DOHH2 (cell line): ENCODE measurements around the gene ZMYM2.

Source experiments
- H3F3A ChIP-seq: fragments of 200-600 bp; sonication (generic), shearing (Covaris generic); 2 replicates; pipeline ENCODE4 v1.6.0; 2016; ENCODE audit warnings: antibody characterized with exemption, mild to moderate bottlenecking; ENCODE audit not compliant: control insufficient read depth, insufficient read depth
- H3K27ac ChIP-seq: fragments of 200-600 bp; sonication (generic); 2 replicates; pipeline ENCODE4 v1.5.1; 2014; ENCODE audit warnings: low read depth, mild to moderate bottlenecking, low read length, moderate library complexity
- H3K27me3 ChIP-seq: fragments of 200-600 bp; sonication (generic); 2 replicates; pipeline ENCODE4 v1.6.1; 2014; ENCODE audit warnings: mild to moderate bottlenecking, low read length, mixed read lengths; ENCODE audit not compliant: control insufficient read depth
- H3K36me3 ChIP-seq: fragments of 200-600 bp; sonication (generic); 2 replicates; pipeline ENCODE4 v1.6.1; 2014; ENCODE audit warnings: mild to moderate bottlenecking, low read length, moderate library complexity, mixed read lengths; ENCODE audit not compliant: control insufficient read depth
- H3K4me1 ChIP-seq: fragments of 200-600 bp; sonication (generic); 2 replicates; pipeline ENCODE4 v1.6.1; 2014; ENCODE audit warnings: mild to moderate bottlenecking, low read length, mixed read lengths; ENCODE audit not compliant: control insufficient read depth
- H3K4me2 ChIP-seq: fragments of 200-600 bp; sonication (generic); 2 replicates; pipeline ENCODE4 v1.6.0; 2014; ENCODE audit warnings: mild to moderate bottlenecking, low read length, moderate library complexity
- H3K4me3 ChIP-seq: fragments of 200-600 bp; sonication (generic); 2 replicates; pipeline ENCODE4 v1.5.1; 2014; ENCODE audit warnings: mild to moderate bottlenecking, low read length, mixed read lengths
- H3K79me2 ChIP-seq: fragments of 200-600 bp; sonication (generic); 2 replicates; pipeline ENCODE4 v1.6.1; 2014; ENCODE audit warnings: mild to moderate bottlenecking, low read length, mixed read lengths; ENCODE audit not compliant: control insufficient read depth
- H3K9me2 ChIP-seq: fragments of 200-600 bp; sonication (generic); replicated peaks from 2 replicates; pipeline ENCODE4 v1.6.1; 2014; ENCODE audit warnings: mild to moderate bottlenecking, low read length, mixed read lengths; ENCODE audit not compliant: control insufficient read depth
- H3K9me3 ChIP-seq: fragments of 200-600 bp; sonication (generic); 2 replicates; pipeline ENCODE4 v1.6.1; 2014; ENCODE audit warnings: antibody characterized with exemption, low read length, mixed read lengths; ENCODE audit not compliant: control insufficient read depth, insufficient read depth
- H4K20me1 ChIP-seq: fragments of 200-600 bp; sonication (generic); 2 replicates; pipeline ENCODE4 v1.6.0; 2014; ENCODE audit warnings: low read depth, mild to moderate bottlenecking, antibody characterized with exemption, low read length, moderate library complexity; ENCODE audit not compliant: control insufficient read depth, insufficient read depth
- CTCF ChIP-seq: fragments of 200-600 bp; sonication (generic); IDR thresholded peaks from one replicate; pipeline ENCODE4 v1.5.1; 2014; ENCODE audit warnings: antibody characterized with exemption, mild to moderate bottlenecking, low read depth, low read length; ENCODE audit not compliant: poor library complexity, severe bottlenecking
- EZH2phosphoT487 ChIP-seq: fragments of 200-600 bp; sonication (generic); IDR thresholded peaks from 2 replicates; pipeline ENCODE4 v1.6.1; 2017; ENCODE audit warnings: borderline replicate concordance, mild to moderate bottlenecking, antibody characterized with exemption, low read length, moderate library complexity, mixed read lengths

Gene ZMYM2

DNA sequence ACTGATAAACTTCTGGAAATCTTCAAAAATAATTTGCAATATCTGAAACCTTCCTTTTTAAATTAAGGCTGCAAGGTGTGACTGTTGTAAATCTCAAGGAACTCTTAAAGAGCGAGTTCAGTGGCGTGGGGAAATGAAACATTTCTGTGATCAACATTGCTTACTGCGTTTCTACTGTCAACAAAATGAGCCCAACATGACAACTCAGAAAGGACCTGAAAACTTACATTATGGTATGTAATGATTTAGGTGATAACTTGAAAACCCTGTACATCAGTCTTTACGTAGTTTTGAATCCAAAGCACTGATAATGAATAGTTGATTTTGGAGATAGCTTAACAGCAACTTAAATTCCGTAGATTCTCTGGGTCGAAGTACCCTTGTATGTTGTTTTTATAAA, 92.8 kb downstream of the ZMYM2 start:
- Histone ChIP-seq H4K20me1 (no peaks in the 10 kb centered on the region), H3K79me2 (no peaks in the 10 kb centered on the region), H3K36me3 (peaks cover 20% of the 10 kb centered on the region; the same call in 1 of the 2 replicates), H3K4me3 (no peak overlapping the region), H3K4me1 (no peaks in the 10 kb centered on the region), H3K27ac (no peak overlapping the region), H3K27me3 (no peaks in the 10 kb centered on the region), H3F3A (no peaks in the 10 kb centered on the region), H3K9me3 (no peaks in the 10 kb centered on the region), H3K4me2 (no peak overlapping the region), H3K9me2 (no peaks in the 10 kb centered on the region)
- TF ChIP-seq CTCF = no peak
- no peak for TF ChIP-seq EZH2phosphoT487

- no peaks in the 10 kb centered on the region for H4K20me1 ChIP-seq
- H3K9me3 ChIP-seq = no peaks in the 10 kb centered on the region
- H3K4me2 ChIP-seq = no peak overlapping the region
- H3K9me2 ChIP-seq = no peaks in the 10 kb centered on the region
- no peaks in the 10 kb centered on the region for H3F3A ChIP-seq
- H3K27me3 ChIP-seq = no peaks in the 10 kb centered on the region
- no peak overlapping the region for H3K27ac ChIP-seq
- H3K36me3 ChIP-seq = peaks cover 25% of the 10 kb centered on the region; the same call in 1 of the 2 replicates
- no peak for TF ChIP-seq EZH2phosphoT487
- TF ChIP-seq CTCF = no peak
- H3K4me1 ChIP-seq = no peaks in the 10 kb centered on the region
- no peak overlapping the region for H3K4me3 ChIP-seq
- no peaks in the 10 kb centered on the region for H3K79me2 ChIP-seq
Observed at GRCh38 chr13:20053016-20053415, 94.5 kb downstream of the ZMYM2 start.

DNA sequence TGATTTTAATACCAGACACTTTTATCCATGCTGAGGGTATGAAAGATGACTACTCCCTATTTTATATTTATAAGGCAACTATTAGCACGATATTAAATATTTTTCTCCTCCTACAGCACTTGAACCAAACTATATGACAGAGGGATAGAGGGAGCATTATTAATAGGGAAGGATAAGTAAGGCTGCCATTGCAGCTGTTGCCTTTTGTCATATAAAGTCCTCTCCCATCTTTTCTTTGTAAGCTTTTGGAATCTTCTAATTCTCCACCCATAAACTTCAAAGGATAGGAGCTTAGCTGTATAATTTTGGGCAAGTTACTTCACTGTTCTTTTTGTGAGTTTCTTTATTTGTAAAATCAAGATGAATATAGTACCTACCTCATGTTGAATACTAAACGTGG, 95.4 kb downstream of the ZMYM2 start:
- H3K27ac ChIP-seq = no peak overlapping the region
- TF ChIP-seq EZH2phosphoT487 (no peak), CTCF (no peak)
- H3K79me2 ChIP-seq = no peaks in the 10 kb centered on the region
- H3K27me3 ChIP-seq = no peaks in the 10 kb centered on the region
- H4K20me1 ChIP-seq = no peaks in the 10 kb centered on the region
- H3K4me3 ChIP-seq = no peak overlapping the region
- H3F3A ChIP-seq = no peaks in the 10 kb centered on the region
- H3K9me3 ChIP-seq = no peaks in the 10 kb centered on the region
- peaks cover 32% of the 10 kb centered on the region for H3K36me3 ChIP-seq
- H3K9me2 ChIP-seq = no peaks in the 10 kb centered on the region
- H3K4me2 ChIP-seq = no peak overlapping the region
- H3K4me1 ChIP-seq = no peaks in the 10 kb centered on the region

DNA sequence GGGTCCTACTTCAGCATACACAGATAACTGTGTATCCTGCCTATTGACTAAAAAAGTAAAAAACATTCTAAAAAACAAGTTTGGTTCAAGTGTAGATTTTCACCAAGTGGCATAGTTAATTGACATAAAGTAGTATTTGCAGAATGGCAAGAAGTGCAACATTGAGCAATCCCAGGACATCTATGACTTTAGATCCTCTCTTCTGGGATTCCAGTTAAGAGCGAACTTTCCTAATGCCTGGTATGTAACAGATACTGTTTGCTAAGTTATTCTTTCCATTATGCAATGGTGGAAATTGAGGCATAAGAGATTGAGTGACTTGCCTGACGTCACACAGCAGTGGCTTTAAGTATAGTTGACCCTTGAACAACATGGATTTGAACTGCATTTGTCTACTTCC, 96.1 kb downstream of the ZMYM2 start:
- no peaks in the 10 kb centered on the region for H3F3A ChIP-seq
- H3K36me3 ChIP-seq = peaks cover 37% of the 10 kb centered on the region
- H3K27ac ChIP-seq = no peak overlapping the region
- no peaks in the 10 kb centered on the region for H3K79me2 ChIP-seq
- TF ChIP-seq CTCF (no peak), EZH2phosphoT487 (no peak)
- no peaks in the 10 kb centered on the region for H3K9me3 ChIP-seq
- H3K4me2 ChIP-seq = no peak overlapping the region
- H3K4me1 ChIP-seq = no peaks in the 10 kb centered on the region
- no peaks in the 10 kb centered on the region for H3K27me3 ChIP-seq
- H3K9me2 ChIP-seq = no peaks in the 10 kb centered on the region
- H3K4me3 ChIP-seq = no peak overlapping the region
- no peaks in the 10 kb centered on the region for H4K20me1 ChIP-seq
